ENCODE measurements around the gene FOXK2. TPM values are rescaled to one million over a fixed set of nuclear protein-coding genes. Genes with fewer than 3 reads are reported as not detected.
A peak's percentile ranks its signal among the peaks of the same experiment; 100 is the strongest.

The FOXK2 gene
- total RNA-seq, 1 donor from 2014 or later = 55.5 TPM

DNA sequence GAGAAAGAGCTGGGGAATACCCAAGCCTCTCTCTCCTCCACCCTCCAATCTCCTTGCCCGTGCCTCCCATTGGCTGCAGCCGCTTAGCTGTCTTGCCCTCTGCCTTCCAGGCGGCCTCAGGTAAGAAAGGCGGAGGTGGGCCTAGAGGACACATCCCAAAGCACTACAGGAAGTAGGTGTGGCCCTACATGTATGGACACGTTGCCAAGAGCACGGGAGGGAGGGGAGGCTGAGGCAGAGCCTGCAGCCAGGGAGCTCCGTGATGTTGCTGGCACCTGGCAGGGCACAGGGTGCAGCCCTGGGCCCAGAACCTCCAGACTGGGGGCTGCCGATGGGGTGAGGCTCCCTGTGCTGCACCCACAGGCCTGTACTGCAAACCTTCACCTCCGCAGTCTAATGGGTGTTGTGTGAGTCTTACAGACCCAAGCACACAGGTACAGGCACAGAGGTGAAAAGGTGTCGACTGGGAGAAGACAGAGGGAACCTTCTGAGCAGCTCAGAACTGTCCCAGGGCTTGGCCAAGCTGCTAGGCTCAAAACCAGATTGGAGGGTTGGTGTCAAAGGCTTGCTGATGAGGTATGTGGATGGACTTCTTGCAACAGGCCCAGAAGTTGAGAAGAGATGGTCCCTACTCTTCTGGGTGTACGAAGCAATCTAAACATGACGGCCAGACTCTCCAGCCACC lies 23.5 kb upstream of the FOXK2 start:
- Histone ChIP-seq H3K36me3 (no peaks in the 10 kb centered on the region), H3K27ac (peak overlapping the region; percentile 95), H3K4me1 (peaks cover 47% of the 10 kb centered on the region), H3K27me3 (no peaks in the 10 kb centered on the region), H3K4me3 (no peak overlapping the region), H3K9me3 (no peaks in the 10 kb centered on the region)
- TF ChIP-seq CTCF (IDR thresholded peaks at IDR 0.05) (no peak), POLR2AphosphoS5 (IDR thresholded peaks at IDR 0.05; ENCODE audit: insufficient read depth in 1 of 2, low read depth in 1 of 2) (no peak), POLR2A (IDR thresholded peaks at IDR 0.05) (no peak)
- peak in 1 of 2 donors; percentile 91 for DNase-seq (ENCODE audit: extremely low spot score in 2 of 2)
- intact Hi-C loops (cut with DNase I) = loop anchor here (5.0 to 10.0 kb wide), 3 partner anchors 39 to 141 kb away; partner anchors contain the start of genes NARF and TEX19

GRCh38 chr17:82496529-82497434 lies 22.8 kb upstream of the FOXK2 start:
- peaks cover 47% of the 10 kb centered on the region for H3K4me1 ChIP-seq
- H3K9me3 ChIP-seq = no peaks in the 10 kb centered on the region
- H3K27me3 ChIP-seq = no peaks in the 10 kb centered on the region
- DNase-seq (ENCODE audit: extremely low spot score in 2 of 2) = peak in 1 of 2 donors; percentile 96
- no peaks in the 10 kb centered on the region for H3K36me3 ChIP-seq
- peak overlapping the region; percentile 68 to 80 for H3K4me3 ChIP-seq
- intact Hi-C loops (cut with DNase I) = loop anchor here (5.0 to 10.0 kb wide), 3 partner anchors 39 to 142 kb away; partner anchors contain the start of genes NARF and TEX19
- peak overlapping the region; percentile 95 for H3K27ac ChIP-seq
- TF ChIP-seq POLR2AphosphoS5 (IDR thresholded peaks at IDR 0.05; ENCODE audit: insufficient read depth in 1 of 2, low read depth in 1 of 2) = peak; percentile 92 to 96
- peak in 1 of 3 experiments; percentile 18 for TF ChIP-seq CTCF (IDR thresholded peaks at IDR 0.05)
- peak in 1 of 2 donors; percentile 74 for TF ChIP-seq POLR2A (IDR thresholded peaks at IDR 0.05)

- H3K27ac ChIP-seq = peak overlapping the region; percentile 95
- H3K36me3 ChIP-seq = no peaks in the 10 kb centered on the region
- peak overlapping the region; percentile 68 to 80 for H3K4me3 ChIP-seq
- intact Hi-C loops (cut with DNase I) = loop anchor here (5.0 to 10.0 kb wide), 3 partner anchors 40 to 143 kb away; partner anchors contain the start of genes NARF and TEX19
- no peaks in the 10 kb centered on the region for H3K9me3 ChIP-seq
- H3K27me3 ChIP-seq = no peaks in the 10 kb centered on the region
- DNase-seq (ENCODE audit: extremely low spot score in 2 of 2) = no peak
- H3K4me1 ChIP-seq = peaks cover 47% of the 10 kb centered on the region
- no peak for TF ChIP-seq POLR2AphosphoS5 (IDR thresholded peaks at IDR 0.05; ENCODE audit: insufficient read depth in 1 of 2, low read depth in 1 of 2)
- TF ChIP-seq CTCF (IDR thresholded peaks at IDR 0.05) = no peak
- TF ChIP-seq POLR2A (IDR thresholded peaks at IDR 0.05) = no peak
Measured at GRCh38 chr17:82497483-82498405, 21.8 kb upstream of the FOXK2 start.

- H3K36me3 ChIP-seq = no peaks in the 10 kb centered on the region
- no peak overlapping the region for H3K4me3 ChIP-seq
- intact Hi-C loops (cut with DNase I) = no loop called here
- TF ChIP-seq POLR2A (IDR thresholded peaks at IDR 0.05) (no peak), CTCF (IDR thresholded peaks at IDR 0.05) (no peak), POLR2AphosphoS5 (IDR thresholded peaks at IDR 0.05; ENCODE audit: insufficient read depth in 1 of 2, low read depth in 1 of 2) (peak in 1 of 2 donors; percentile 51)
- H3K9me3 ChIP-seq = no peaks in the 10 kb centered on the region
- H3K27ac ChIP-seq = no peak overlapping the region
- H3K27me3 ChIP-seq = no peaks in the 10 kb centered on the region
- peaks cover 8% of the 10 kb centered on the region for H3K4me1 ChIP-seq
- DNase-seq (ENCODE audit: extremely low spot score in 2 of 2) = no peak
Measured at GRCh38 chr17:82502207-82502606, 17.3 kb upstream of the FOXK2 start.
